NCI-H748 (cell line): ENCODE measurements around the gene MAP4K3.
"Not testable (repeated sequence)": the region's sequence is repeated elsewhere in the genome, so short reads cannot be mapped to it uniquely, and the experiment has no call there.

Source experiments
- DNase-seq: peaks from one replicate; lab custom pipeline; 2025; ENCODE audit not compliant: unreplicated experiment; lab: John Stamatoyannopoulos, UW

MAP4K3 gene

GRCh38 chr2:39246382-39246980, 190.6 kb downstream of the MAP4K3 start:
- DNase-seq, result no peak

- not testable (repeated sequence) for DNase-seq
Observed at GRCh38 chr2:39244963-39245625, 192.0 kb downstream of the MAP4K3 start.

- not testable (repeated sequence) for DNase-seq
Observed at GRCh38 chr2:39244241-39244862, 192.7 kb downstream of the MAP4K3 start.

- DNase-seq, result no peak
Observed at GRCh38 chr2:39243469-39244123, 193.5 kb downstream of the MAP4K3 start, which contains the start of gene CDKL4. CDKL4 (minus strand) TSS chr2:39243970.

GRCh38 chr2:39241588-39241987, 195.5 kb downstream of the MAP4K3 start:
- no peak for DNase-seq

- DNase-seq, result no peak
Observed at GRCh38 chr2:39240758-39241157, 196.3 kb downstream of the MAP4K3 start.

GRCh38 chr2:39234754-39235153, 202.3 kb downstream of the MAP4K3 start:
- DNase-seq, result no peak

GRCh38 chr2:39232141-39232540, 204.9 kb downstream of the MAP4K3 start:
- no peak for DNase-seq

- DNase-seq, result no peak
Observed at GRCh38 chr2:39228413-39229209, 208.5 kb downstream of the MAP4K3 start.

- DNase-seq, result peak; percentile 56
Observed at GRCh38 chr2:39227628-39228412, 209.3 kb downstream of the MAP4K3 start.

- no peak for DNase-seq
Observed at GRCh38 chr2:39225567-39225966, 211.5 kb downstream of the MAP4K3 start.

GRCh38 chr2:39223909-39224308, 213.2 kb downstream of the MAP4K3 start:
- DNase-seq, result no peak

GRCh38 chr2:39221459-39221858, 215.6 kb downstream of the MAP4K3 start:
- DNase-seq, result no peak

GRCh38 chr2:39220136-39220535, 216.9 kb downstream of the MAP4K3 start:
- DNase-seq, result no peak

GRCh38 chr2:39218391-39218790, 218.7 kb downstream of the MAP4K3 start:
- DNase-seq, result no peak

GRCh38 chr2:39217192-39217550, 219.9 kb downstream of the MAP4K3 start:
- DNase-seq, result no peak

- no peak for DNase-seq
Observed at GRCh38 chr2:39216346-39217191, 220.5 kb downstream of the MAP4K3 start.

GRCh38 chr2:39215545-39215944, 221.5 kb downstream of the MAP4K3 start:
- no peak for DNase-seq

GRCh38 chr2:39213015-39213414, 224.1 kb downstream of the MAP4K3 start:
- DNase-seq, result no peak
